Kidney glomerular epithelial cell (primary cell): ENCODE data around the gene CCDC88C.

Experiments used
- DNase-seq: peaks from one replicate; lab custom pipeline; 2025; lab: John Stamatoyannopoulos, UW

Gene CCDC88C

GRCh38 chr14:91350483-91350812 lies 67.2 kb downstream of the CCDC88C start:
- no peak for DNase-seq

- no peak for DNase-seq
Observed at GRCh38 chr14:91349481-91350074, 68.0 kb downstream of the CCDC88C start.

- no peak for DNase-seq
Observed at GRCh38 chr14:91348845-91349465, 68.7 kb downstream of the CCDC88C start.

- DNase-seq, result no peak
Observed at GRCh38 chr14:91346838-91347173, 70.8 kb downstream of the CCDC88C start.

GRCh38 chr14:91344096-91344495 lies 73.5 kb downstream of the CCDC88C start:
- no peak for DNase-seq

- no peak for DNase-seq
Observed at GRCh38 chr14:91343051-91343450, 74.6 kb downstream of the CCDC88C start.

- DNase-seq, result no peak
Observed at GRCh38 chr14:91342206-91342760, 75.3 kb downstream of the CCDC88C start.

- no peak for DNase-seq
Observed at GRCh38 chr14:91341751-91342154, 75.9 kb downstream of the CCDC88C start.

- DNase-seq, result no peak
Observed at GRCh38 chr14:91341334-91341733, 76.3 kb downstream of the CCDC88C start.

GRCh38 chr14:91339671-91340369 lies 77.8 kb downstream of the CCDC88C start:
- DNase-seq, result no peak

GRCh38 chr14:91339076-91339475 lies 78.5 kb downstream of the CCDC88C start:
- DNase-seq, result no peak

- DNase-seq, result no peak
Observed at GRCh38 chr14:91338379-91338778, 79.2 kb downstream of the CCDC88C start.

GRCh38 chr14:91337699-91338335 lies 79.8 kb downstream of the CCDC88C start:
- DNase-seq, result no peak

- no peak for DNase-seq
Observed at GRCh38 chr14:91336093-91336450, 81.5 kb downstream of the CCDC88C start.

- DNase-seq, result peak; percentile 40
Observed at GRCh38 chr14:91335191-91336092, 82.2 kb downstream of the CCDC88C start.

- no peak for DNase-seq
Observed at GRCh38 chr14:91333650-91334039, 84.0 kb downstream of the CCDC88C start.

- no peak for DNase-seq
Observed at GRCh38 chr14:91332986-91333649, 84.5 kb downstream of the CCDC88C start.

GRCh38 chr14:91332171-91332985 lies 85.2 kb downstream of the CCDC88C start:
- no peak for DNase-seq

- DNase-seq, result no peak
Observed at GRCh38 chr14:91331721-91332120, 85.9 kb downstream of the CCDC88C start.

GRCh38 chr14:91330856-91331255 lies 86.8 kb downstream of the CCDC88C start:
- DNase-seq, result no peak
